A673 (cell line): ENCODE results near the gene PAQR7. TPM values are rescaled to one million over a fixed set of nuclear protein-coding genes. Genes with fewer than 3 reads are reported as not detected.
A peak's percentile ranks its signal among the peaks of the same experiment; 100 is the strongest.

Experiments
- BruUV-seq: library from RNA; stranded (reverse); fragments of 400-500 nt; replicated peaks from 2 replicates; lab custom pipeline; 2021; lab: Mats Ljungman, UMichigan
- CTCF ChIA-PET: fragments of 300-600 bp; sonication (Branson Sonifier 250); formaldehyde crosslinking; loops from one replicate; lab custom pipeline; 2022; ENCODE audit warnings: antibody characterized with exemption; lab: Charles Lee
- POLR2A ChIA-PET: fragments of 300-600 bp; sonication (Branson Sonifier 250); formaldehyde crosslinking; loops from one replicate; lab custom pipeline; 2022; ENCODE audit warnings: antibody characterized with exemption; ENCODE audit not compliant: low non-redundant PET; lab: Charles Lee
- DNase-seq: peaks from one replicate; pipeline ENCODE4 v3.0.0-alpha.2; 2015; ENCODE audit warnings: low spot score
- H3K27ac ChIP-seq: fragments of 200-600 bp; sonication (generic); 2 replicates; pipeline ENCODE4 v1.5.1; 2016; ENCODE audit warnings: mixed run types, low read depth, mild to moderate bottlenecking, mixed read lengths, antibody characterized with exemption, low read length; ENCODE audit not compliant: poor library complexity, severe bottlenecking
- H3K27me3 ChIP-seq: fragments of 200-600 bp; sonication (generic); replicated peaks from 2 replicates; pipeline ENCODE4 v1.6.1; 2017; ENCODE audit warnings: mixed run types, low read depth, mild to moderate bottlenecking, mixed read lengths, antibody characterized with exemption, low read length; ENCODE audit not compliant: insufficient read depth, poor library complexity
- H3K36me3 ChIP-seq: fragments of 200-600 bp; sonication (generic); 2 replicates; pipeline ENCODE4 v1.6.1; 2016; ENCODE audit warnings: mixed run types, mild to moderate bottlenecking, mixed read lengths, antibody characterized with exemption, low read length; ENCODE audit not compliant: insufficient read depth, poor library complexity, severe bottlenecking
- H3K4me1 ChIP-seq: fragments of 200-600 bp; sonication (generic); 2 replicates; pipeline ENCODE4 v1.6.1; 2017; ENCODE audit warnings: mixed run types, mild to moderate bottlenecking, mixed read lengths, antibody characterized with exemption, low read length; ENCODE audit not compliant: insufficient read depth, poor library complexity, severe bottlenecking
- H3K4me3 ChIP-seq: fragments of 200-600 bp; sonication (generic); 2 replicates; pipeline ENCODE4 v1.5.1; 2016; ENCODE audit warnings: low read depth, mixed run types, mild to moderate bottlenecking, mixed read lengths, low read length; ENCODE audit not compliant: poor library complexity, severe bottlenecking
- H3K9me3 ChIP-seq: fragments of 200-600 bp; sonication (generic); 2 replicates; pipeline ENCODE4 v1.6.1; 2016; ENCODE audit warnings: mixed run types, low read depth, mild to moderate bottlenecking, mixed read lengths, antibody characterized with exemption, low read length; ENCODE audit not compliant: poor library complexity, severe bottlenecking
- EZH2 ChIP-seq: fragments of 200-600 bp; sonication (generic); IDR thresholded peaks from 2 replicates; pipeline ENCODE4 v1.6.1; 2017; ENCODE audit warnings: borderline replicate concordance, low read depth, mild to moderate bottlenecking, mixed read lengths, antibody characterized with exemption, low read length; ENCODE audit not compliant: poor library complexity, severe bottlenecking
- intact Hi-C: fragments of 100-400 bp; cut with micrococcal nuclease; formaldehyde crosslinking; loops from one replicate; pipeline ENCODE4 v1.10.0; 2022; ENCODE audit not compliant: unreplicated experiment
- total RNA-seq: library from RNA; stranded (reverse); gene quantifications from 2 replicates; pipeline ENCODE4 v1.2.3, GENCODE V29; 2021
- TF ChIP-seq, protein P1 (sequence below): fragments of 300-800, 200-600 bp; sonication (generic); conservative IDR thresholded peaks from 2 replicates; pipeline ENCODE4 v1.5.1; 2017; ENCODE audit warnings: low read depth, mild to moderate bottlenecking, antibody characterized with exemption, low read length, moderate library complexity, mixed read lengths

Gene PAQR7
- total RNA-seq, 1 experiment from 2014 or later = 2.9 TPM

DNA sequence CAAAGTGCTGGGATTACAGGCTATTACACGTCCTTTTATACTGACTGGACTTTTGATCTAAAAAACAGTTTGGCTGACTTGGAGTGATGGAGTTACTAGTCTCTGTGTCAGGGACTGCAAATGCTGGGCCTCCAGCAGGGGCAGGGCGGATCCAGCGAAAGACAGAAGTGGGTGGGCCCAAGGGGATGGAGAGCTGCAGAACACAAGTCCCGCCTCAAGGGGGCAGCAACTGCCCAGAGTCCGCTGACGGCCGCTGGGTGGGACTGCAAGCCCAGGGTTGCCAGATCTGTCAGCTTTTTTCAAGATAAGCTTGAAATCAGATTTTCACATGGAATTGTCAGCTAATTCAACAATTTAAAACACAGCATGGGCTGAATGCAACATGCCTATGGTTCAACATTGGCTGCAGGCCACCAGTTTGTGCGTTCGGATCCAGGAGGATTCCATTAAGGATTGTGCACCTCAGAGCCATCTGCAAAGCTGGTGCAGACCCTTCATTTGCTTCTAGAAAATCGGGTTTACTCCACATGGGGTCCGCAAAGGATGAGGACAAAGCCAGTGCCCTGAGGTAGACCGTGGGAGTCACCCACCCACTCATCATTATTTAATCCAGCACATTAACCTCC lies 20.0 kb upstream of the PAQR7 start:
- ChIA-PET POLR2A (interaction anchor here (0.6 to 0.8 kb wide), 2 partner anchors 10 to 657 kb away, joined by 5 to 8 read pairs; no protein-coding TSS in a partner anchor), CTCF (interaction anchor here (0.5 to 1.9 kb wide), 13 partner anchors 10 to 250 kb away, joined by 3 to 34 read pairs (median 5); partner anchors contain the start of gene PAFAH2)
- no peak for TF ChIP-seq EZH2
- TF ChIP-seq, protein P1, sequence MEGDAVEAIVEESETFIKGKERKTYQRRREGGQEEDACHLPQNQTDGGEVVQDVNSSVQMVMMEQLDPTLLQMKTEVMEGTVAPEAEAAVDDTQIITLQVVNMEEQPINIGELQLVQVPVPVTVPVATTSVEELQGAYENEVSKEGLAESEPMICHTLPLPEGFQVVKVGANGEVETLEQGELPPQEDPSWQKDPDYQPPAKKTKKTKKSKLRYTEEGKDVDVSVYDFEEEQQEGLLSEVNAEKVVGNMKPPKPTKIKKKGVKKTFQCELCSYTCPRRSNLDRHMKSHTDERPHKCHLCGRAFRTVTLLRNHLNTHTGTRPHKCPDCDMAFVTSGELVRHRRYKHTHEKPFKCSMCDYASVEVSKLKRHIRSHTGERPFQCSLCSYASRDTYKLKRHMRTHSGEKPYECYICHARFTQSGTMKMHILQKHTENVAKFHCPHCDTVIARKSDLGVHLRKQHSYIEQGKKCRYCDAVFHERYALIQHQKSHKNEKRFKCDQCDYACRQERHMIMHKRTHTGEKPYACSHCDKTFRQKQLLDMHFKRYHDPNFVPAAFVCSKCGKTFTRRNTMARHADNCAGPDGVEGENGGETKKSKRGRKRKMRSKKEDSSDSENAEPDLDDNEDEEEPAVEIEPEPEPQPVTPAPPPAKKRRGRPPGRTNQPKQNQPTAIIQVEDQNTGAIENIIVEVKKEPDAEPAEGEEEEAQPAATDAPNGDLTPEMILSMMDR = peak; percentile 99
- Histone ChIP-seq H3K4me3 (no peak overlapping the region), H3K27ac (peak overlapping the region; percentile 40), H3K4me1 (peaks cover 37% of the 10 kb centered on the region), H3K9me3 (no peaks in the 10 kb centered on the region), H3K27me3 (no peaks in the 10 kb centered on the region), H3K36me3 (peaks cover 48% of the 10 kb centered on the region)
- no TSS peak for BruUV-seq
- DNase-seq = peak; percentile 96
- intact Hi-C loops = loop anchor here (5.0 kb wide), 1 partner anchor 252 kb away; no protein-coding TSS in a partner anchor

DNA sequence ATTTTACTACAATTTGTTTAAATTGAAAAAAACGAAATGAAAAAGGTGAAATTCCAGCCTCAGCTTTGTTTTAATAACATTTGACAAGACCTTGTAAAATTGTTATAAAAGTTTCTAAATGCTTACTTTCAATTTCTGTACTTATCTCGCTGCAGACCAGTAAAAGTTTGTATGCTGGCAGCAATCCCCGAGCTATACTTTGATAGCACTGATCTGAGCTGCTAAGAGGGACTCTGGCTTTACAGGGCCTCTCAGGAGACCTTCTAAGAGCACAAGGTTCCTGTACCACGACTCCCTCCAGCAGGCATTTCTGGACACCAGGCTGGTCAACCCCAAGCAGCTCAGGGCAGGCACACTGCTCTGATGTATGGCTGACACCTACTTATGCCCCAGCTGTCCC lies 17.6 kb upstream of the PAQR7 start:
- Histone ChIP-seq H3K27ac (peak overlapping the region; percentile 76), H3K36me3 (peaks cover 25% of the 10 kb centered on the region), H3K9me3 (no peaks in the 10 kb centered on the region), H3K27me3 (no peaks in the 10 kb centered on the region), H3K4me3 (no peak overlapping the region), H3K4me1 (peaks cover 34% of the 10 kb centered on the region)
- BruUV-seq = no TSS peak
- CTCF ChIA-PET = no interaction called here
- POLR2A ChIA-PET = interaction anchor here (0.6 kb wide), 1 partner anchor 105 kb away, joined by 7 read pairs; the partner anchor contains the start of gene PAFAH2
- TF ChIP-seq, protein P1 = no peak
- DNase-seq = no peak
- intact Hi-C loops = no loop called here

DNA sequence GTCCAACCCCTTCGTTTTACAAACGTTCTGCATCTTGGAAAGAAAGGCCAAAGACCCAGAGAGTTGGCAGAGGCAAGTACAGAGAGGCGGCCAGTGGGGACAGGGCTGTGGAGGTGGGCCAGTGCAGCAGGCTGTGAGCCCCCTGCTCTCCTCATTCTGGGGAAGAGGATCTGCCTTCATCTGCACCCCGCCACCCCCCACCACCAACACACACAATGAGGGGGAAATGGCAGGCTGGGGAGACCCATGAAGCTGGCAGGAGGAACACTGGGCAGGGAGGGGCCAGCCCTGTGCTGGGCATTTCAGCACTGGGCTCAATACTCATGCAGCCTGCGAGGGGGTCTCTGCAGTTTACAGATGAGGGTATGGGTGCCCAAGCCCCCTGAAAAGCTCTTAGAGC lies 16.1 kb upstream of the PAQR7 start:
- TF ChIP-seq EZH2 = no peak
- Histone ChIP-seq H3K27ac (peak overlapping the region; percentile 42), H3K9me3 (no peaks in the 10 kb centered on the region), H3K4me1 (peaks cover 30% of the 10 kb centered on the region), H3K27me3 (no peaks in the 10 kb centered on the region), H3K36me3 (peaks cover 16% of the 10 kb centered on the region), H3K4me3 (no peak overlapping the region)
- no peak for DNase-seq
- CTCF ChIA-PET = interaction anchor here (0.7 kb wide), 2 partner anchors 51 to 66 kb away, joined by 5 to 8 read pairs; no protein-coding TSS in a partner anchor
- intact Hi-C loops = loop anchor here (1.0 kb wide), 1 partner anchor 107 kb away; the partner anchor contains the start of gene PAFAH2
- POLR2A ChIA-PET = no interaction called here
- no TSS peak for BruUV-seq
